HCT116 (cell line): ENCODE measurements around the gene SV2A. TPM values are rescaled to one million over a fixed set of nuclear protein-coding genes. Genes with fewer than 3 reads are reported as not detected.

Source experiments
- ATAC-seq: fragments of 200-7000 bp; cut with Tn5 transposase; 2 replicates; pipeline ENCODE4 v1.9.1; 2020; ENCODE audit warnings: mild to moderate bottlenecking, moderate library complexity
- Bru-seq: library from RNA; stranded (reverse); fragments of 400-500 nt; gene quantifications from one replicate; lab custom pipeline; 2021; lab: Mats Ljungman, UMichigan
- BruChase-seq, 2 experiments: library from RNA; stranded (reverse); fragments of 400-500 nt; gene quantifications; one replicate each; lab custom pipeline; 2021; lab: Mats Ljungman, UMichigan
- BruUV-seq: library from RNA; stranded (reverse); fragments of 400-500 nt; replicated peaks from 2 replicates; lab custom pipeline; 2021; lab: Mats Ljungman, UMichigan
- CTCF ChIA-PET: fragments of 300-600 bp; sonication (Branson Sonifier 250); formaldehyde crosslinking; loops from one replicate; lab custom pipeline; 2021; ENCODE audit warnings: antibody characterized with exemption; lab: Charles Lee
- POLR2A ChIA-PET: fragments of 300-600, 350-600 bp; sonication (Branson Sonifier 250); formaldehyde crosslinking; loops from one replicate; lab custom pipeline; 2021; ENCODE audit warnings: antibody characterized with exemption; lab: Charles Lee
- RAD21 ChIA-PET, 2 experiments: fragments of 300-600 bp; sonication (Branson Sonifier 250); formaldehyde crosslinking; loops; one replicate each; lab custom pipeline; 2023; ENCODE audit warnings: low total read pairs in 2 of 2; ENCODE audit not compliant: uncharacterized antibody in 2 of 2, unreplicated experiment in 2 of 2, low non-redundant PET in 1 of 2; lab: Charles Lee
- DNase-seq: peaks from one replicate; pipeline ENCODE4 v3.0.0-alpha.2; 2010; ENCODE audit warnings: low read depth, low spot score
- H2AFZ ChIP-seq: fragments of 200-600 bp; shearing (Covaris generic), sonication (generic); 2 replicates; pipeline ENCODE4 v1.6.1; 2017; ENCODE audit warnings: low read depth, mixed run types, mixed read lengths, antibody characterized with exemption, low read length; ENCODE audit not compliant: poor library complexity, severe bottlenecking
- H3K27ac ChIP-seq: 2 replicates; pipeline ENCODE4 v1.5.1; 2012; ENCODE audit warnings: low read depth, low read length
- H3K27me3 ChIP-seq: fragments of 200-600 bp; sonication (generic); 2 replicates; pipeline ENCODE4 v1.6.1; 2016; ENCODE audit warnings: mixed run types, low read length, mixed read lengths; ENCODE audit not compliant: insufficient read depth
- H3K36me3 ChIP-seq, 2 experiments: fragments of 200-500 bp in 1 of 2; fragments of 200-600 bp in 1 of 2; sonication (Bioruptor generic) in 1 of 2; sonication (generic) in 1 of 2; 2 replicates each; pipeline versions ENCODE4 v1.5.1 to v1.6.1; 2014 to 2016; ENCODE audit warnings: low read length in 2 of 2, inconsistent platforms in 1 of 2, mixed read lengths in 1 of 2, mixed run types in 1 of 2; ENCODE audit not compliant: insufficient read depth in 2 of 2, control insufficient read depth in 1 of 2
- H3K4me1 ChIP-seq, 2 experiments: fragments of 200-600 bp in 1 of 2; sonication (generic) in 1 of 2; 2 replicates each; pipeline versions ENCODE4 v1.5.1 to v1.6.1; 2012 to 2017; ENCODE audit warnings: low read length in 2 of 2, inconsistent platforms in 1 of 2, mild to moderate bottlenecking in 1 of 2, mixed read lengths in 1 of 2, mixed run types in 1 of 2, moderate library complexity in 1 of 2; ENCODE audit not compliant: insufficient read depth in 2 of 2, control insufficient read depth in 1 of 2
- H3K4me2 ChIP-seq: fragments of 200-600 bp; sonication (generic); 2 replicates; pipeline ENCODE4 v1.6.1; 2017; ENCODE audit warnings: mixed run types, low read length, mixed read lengths
- H3K4me3 ChIP-seq, 2 experiments: fragments of 200-600 bp in 1 of 2; sonication (generic) in 1 of 2; replicated peaks in 1 of 2; 2 replicates each; pipeline ENCODE4 v1.5.1; 2011 to 2016; ENCODE audit warnings: low read length in 2 of 2, control low read depth in 1 of 2, low read depth in 1 of 2, mild to moderate bottlenecking in 1 of 2, mixed read lengths in 1 of 2, mixed run types in 1 of 2
- H3K79me2 ChIP-seq: fragments of 200-600 bp; sonication (generic); 2 replicates; pipeline ENCODE4 v1.6.1; 2017; ENCODE audit warnings: mild to moderate bottlenecking, mixed run types, low read length, moderate library complexity, mixed read lengths; ENCODE audit not compliant: insufficient read depth
- H3K9ac ChIP-seq: fragments of 200-600 bp; sonication (generic); 2 replicates; pipeline ENCODE4 v1.6.1; 2016; ENCODE audit warnings: low read length, mixed read lengths
- H3K9me2 ChIP-seq: fragments of 200-600 bp; sonication (generic), shearing (Covaris generic); 2 replicates; pipeline ENCODE4 v1.6.1; 2017; ENCODE audit warnings: mixed run types, mild to moderate bottlenecking, moderate library complexity; ENCODE audit not compliant: insufficient read depth
- H3K9me3 ChIP-seq, 2 experiments: fragments of 200-500 bp in 1 of 2; fragments of 200-600 bp in 1 of 2; sonication (Bioruptor generic) in 1 of 2; sonication (generic) in 1 of 2; 2 replicates each; pipeline ENCODE4 v1.6.1; 2014 to 2017; ENCODE audit warnings: low read length in 2 of 2, mixed read lengths in 2 of 2, inconsistent platforms in 1 of 2, low read depth in 1 of 2, mild to moderate bottlenecking in 1 of 2, mixed run types in 1 of 2, moderate library complexity in 1 of 2; ENCODE audit not compliant: control insufficient read depth in 1 of 2, insufficient read depth in 1 of 2
- H4K20me1 ChIP-seq: fragments of 200-600 bp; sonication (generic), shearing (Covaris generic); 2 replicates; pipeline ENCODE4 v1.6.1; 2017; ENCODE audit warnings: mixed run types, mild to moderate bottlenecking, moderate library complexity; ENCODE audit not compliant: insufficient read depth
- ATF3 ChIP-seq: IDR thresholded peaks from 2 replicates; pipeline ENCODE4 v1.6.1; 2012
- CEBPB ChIP-seq: IDR thresholded peaks from 2 replicates; pipeline ENCODE4 v1.6.1; 2012; ENCODE audit warnings: low read depth
- CTCF ChIP-seq, 3 experiments: fragments of 200-600 bp in 1 of 3; sonication (generic) in 1 of 3; IDR thresholded peaks in 2 of 3; conservative IDR thresholded peaks in 1 of 3; 2 replicates each; pipeline ENCODE4 v1.5.1; 2012 to 2017; ENCODE audit warnings: low read depth in 2 of 3, low read length in 2 of 3, antibody characterized with exemption in 1 of 3, borderline replicate concordance in 1 of 3, control low read depth in 1 of 3, mild to moderate bottlenecking in 1 of 3, mixed read lengths in 1 of 3, mixed run types in 1 of 3, moderate library complexity in 1 of 3; ENCODE audit not compliant: insufficient read depth in 1 of 3
- EGR1 ChIP-seq: IDR thresholded peaks from 2 replicates; pipeline ENCODE4 v1.6.1; 2012; ENCODE audit warnings: low read depth
- ELF1 ChIP-seq: IDR thresholded peaks from 2 replicates; pipeline ENCODE4 v1.6.1; 2012; ENCODE audit warnings: low read depth, borderline replicate concordance
- EZH2 ChIP-seq: fragments of 200-600 bp; sonication (generic); IDR thresholded peaks from 2 replicates; pipeline ENCODE4 v1.6.1; 2017; ENCODE audit warnings: antibody characterized with exemption, mixed run types
- EZH2phosphoT487 ChIP-seq: fragments of 200-600 bp; IDR thresholded peaks from 2 replicates; pipeline ENCODE4 v1.6.1; 2018; ENCODE audit warnings: antibody characterized with exemption, borderline replicate concordance
- FOSL1 ChIP-seq: IDR thresholded peaks from 2 replicates; pipeline ENCODE4 v1.6.1; 2012; ENCODE audit warnings: low read depth
- JUND ChIP-seq: IDR thresholded peaks from 2 replicates; pipeline ENCODE4 v1.6.1; 2012
- MAX ChIP-seq: IDR thresholded peaks from 2 replicates; pipeline ENCODE4 v1.6.1; 2012
- POLR2A ChIP-seq: IDR thresholded peaks from 2 replicates; pipeline ENCODE4 v1.7.0; 2011; ENCODE audit warnings: borderline replicate concordance; ENCODE audit not compliant: insufficient read depth, insufficient read length; ENCODE audit errors: extremely low read depth
- RAD21 ChIP-seq: IDR thresholded peaks from 2 replicates; pipeline ENCODE4 v1.6.1; 2012; ENCODE audit warnings: low read depth, mild to moderate bottlenecking
- REST ChIP-seq: IDR thresholded peaks from 2 replicates; pipeline ENCODE4 v1.6.1; 2012; ENCODE audit warnings: low read depth
- SP1 ChIP-seq: IDR thresholded peaks from 2 replicates; pipeline ENCODE4 v1.6.1; 2012; ENCODE audit warnings: low read depth
- TCF7L2 ChIP-seq: IDR thresholded peaks from 2 replicates; pipeline ENCODE4 v1.7.0; 2011; ENCODE audit warnings: borderline replicate concordance, inconsistent platforms; ENCODE audit not compliant: insufficient read depth, insufficient read length; ENCODE audit errors: extremely low read depth
- ZBTB33 ChIP-seq: IDR thresholded peaks from 2 replicates; pipeline ENCODE4 v1.6.1; 2011; ENCODE audit warnings: mild to moderate bottlenecking, low read length, moderate library complexity; ENCODE audit not compliant: insufficient replicate concordance; ENCODE audit errors: extremely low read depth
- ZFX ChIP-seq: fragments of 450-650 bp; IDR thresholded peaks from 2 replicates; pipeline ENCODE4 v1.6.1; 2017
- ZNF274 ChIP-seq: fragments of 200-500 bp; sonication (Bioruptor generic); IDR thresholded peaks from 2 replicates; pipeline ENCODE4 v1.6.1; 2014; ENCODE audit warnings: mild to moderate bottlenecking, low read depth, low read length, inconsistent platforms
- intact Hi-C: fragments of 100-400 bp; cut with micrococcal nuclease; formaldehyde crosslinking; loops from 2 replicates; pipeline ENCODE4 v1.10.0; 2022
- long read RNA-seq: library from polyadenylated mRNA; unstranded; transcript quantifications from one replicate; pipeline ENCODE4 v2.0.0, GENCODE V29; 2021; ENCODE audit not compliant: unreplicated experiment
- polyA plus RNA-seq: library from polyadenylated mRNA; unstranded; fragments of >200 nt; gene quantifications from 2 replicates; pipeline ENCODE4 v1.2.1, GENCODE V29; 2012; ENCODE audit warnings: missing spikeins
- total RNA-seq: library from RNA; stranded (reverse); gene quantifications from one replicate; pipeline ENCODE4 v1.2.1, GENCODE V29; 2021; ENCODE audit not compliant: unreplicated experiment

The SV2A gene
- total RNA-seq (0.15 TPM), Bru-seq, nascent RNA (percentile 16 among the genes with signal in this experiment), BruChase-seq, experiment 1, labeled RNA remaining after a 6-hour chase (percentile 22 among the genes with signal in this experiment), BruChase-seq, experiment 2, labeled RNA remaining after a 2-hour chase (percentile 22 among the genes with signal in this experiment)
- 0.05 TPM in 1 of 2 replicates, not detected in the other for polyA plus RNA-seq
- long read RNA-seq: 0 reads

- no peak for TF ChIP-seq ELF1
- TF ChIP-seq ZFX: no peak
- TF ChIP-seq RAD21: no peak
- no peak for TF ChIP-seq TCF7L2
- TF ChIP-seq CEBPB: no peak
- TF ChIP-seq CTCF (IDR thresholded peaks at IDR 0.05 in 2 of 3, conservative IDR thresholded peaks at IDR 0.05 in 1 of 3; ENCODE audit: borderline replicate concordance in 1 of 3, insufficient read depth in 1 of 3, low read depth in 2 of 3, low read length in 2 of 3): no peak
- no peak for TF ChIP-seq ZNF274
- TF ChIP-seq ZBTB33: no peak
- TF ChIP-seq MAX: no peak
- TF ChIP-seq POLR2A: no peak
- TF ChIP-seq SP1: no peak
- TF ChIP-seq REST: no peak
- TF ChIP-seq FOSL1: no peak
- TF ChIP-seq EZH2: no peak
- TF ChIP-seq JUND: no peak
- TF ChIP-seq EGR1: no peak
- no peak for TF ChIP-seq ATF3
- TF ChIP-seq EZH2phosphoT487: no peak
- ATAC-seq (no peak), DNase-seq (no peak)
- Histone ChIP-seq H3K27ac (no peak within 1 kb of the TSS), H3K27me3 (no peaks in the 10 kb centered on the region), H4K20me1 (no peaks in the 10 kb centered on the region), H3K79me2 (no peaks in the 10 kb centered on the region), H2AFZ (no peak within 1 kb of the TSS), H3K4me1 (no peaks in the 10 kb centered on the region), H3K36me3 (peaks cover 0 to 3% of the 10 kb centered on the region in 2 experiments; a peak in 2 of 4 replicates), H3K9me2 (no peaks in the 10 kb centered on the region), H3K4me3 (no peak within 1 kb of the TSS), H3K9me3 (no peaks in the 10 kb centered on the region), H3K4me2 (no peak within 1 kb of the TSS), H3K9ac (no peak within 1 kb of the TSS)
- RAD21 ChIA-PET: no interaction called here
- intact Hi-C loops: no loop called here
- POLR2A ChIA-PET: no interaction called here
- CTCF ChIA-PET: no interaction called here
- no TSS peak for BruUV-seq
Measured at GRCh38 chr1:149917571-149918144, at the start of gene SV2A. TSS of gene SV2A (minus strand) at chr1:149917844. CDS start at chr1:149913840, 4,004 bp downstream.
